Measurements from ENCODE around the gene HGF. TPM values are rescaled to one million over a fixed set of nuclear protein-coding genes. Genes with fewer than 3 reads are reported as not detected.

Gene HGF
- polyA plus RNA-seq, 1 experiment, result 129 TPM

DNA sequence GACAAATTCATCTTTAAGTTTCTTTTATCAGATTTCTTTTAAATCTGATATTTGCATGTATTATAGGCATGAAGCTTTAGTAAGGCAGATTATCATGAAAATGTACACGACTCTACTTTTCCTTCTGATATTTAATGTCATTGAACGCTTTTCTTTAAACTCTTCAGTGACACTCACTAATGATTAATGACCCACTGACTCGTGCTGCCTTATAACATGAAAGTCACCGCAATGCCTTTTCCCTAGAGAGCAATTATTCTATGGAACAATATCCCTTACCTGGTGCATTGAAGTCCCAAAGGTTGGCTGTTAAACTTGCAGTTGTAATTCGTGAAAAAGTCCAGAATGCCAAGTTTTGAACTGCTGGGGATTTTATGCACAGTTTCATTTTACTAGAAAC lies 33.4 kb upstream of the HGF start:
- TF ChIP-seq, protein P1, sequence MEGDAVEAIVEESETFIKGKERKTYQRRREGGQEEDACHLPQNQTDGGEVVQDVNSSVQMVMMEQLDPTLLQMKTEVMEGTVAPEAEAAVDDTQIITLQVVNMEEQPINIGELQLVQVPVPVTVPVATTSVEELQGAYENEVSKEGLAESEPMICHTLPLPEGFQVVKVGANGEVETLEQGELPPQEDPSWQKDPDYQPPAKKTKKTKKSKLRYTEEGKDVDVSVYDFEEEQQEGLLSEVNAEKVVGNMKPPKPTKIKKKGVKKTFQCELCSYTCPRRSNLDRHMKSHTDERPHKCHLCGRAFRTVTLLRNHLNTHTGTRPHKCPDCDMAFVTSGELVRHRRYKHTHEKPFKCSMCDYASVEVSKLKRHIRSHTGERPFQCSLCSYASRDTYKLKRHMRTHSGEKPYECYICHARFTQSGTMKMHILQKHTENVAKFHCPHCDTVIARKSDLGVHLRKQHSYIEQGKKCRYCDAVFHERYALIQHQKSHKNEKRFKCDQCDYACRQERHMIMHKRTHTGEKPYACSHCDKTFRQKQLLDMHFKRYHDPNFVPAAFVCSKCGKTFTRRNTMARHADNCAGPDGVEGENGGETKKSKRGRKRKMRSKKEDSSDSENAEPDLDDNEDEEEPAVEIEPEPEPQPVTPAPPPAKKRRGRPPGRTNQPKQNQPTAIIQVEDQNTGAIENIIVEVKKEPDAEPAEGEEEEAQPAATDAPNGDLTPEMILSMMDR (IDR thresholded peaks at IDR 0.05; ENCODE audit: low read depth, low read length), result no peak
- no peak overlapping the region for H3K27ac ChIP-seq (ENCODE audit: low read depth, low read length)
- CTCF ChIA-PET, result no interaction called here
- H3K27me3 ChIP-seq (ENCODE audit: control insufficient read depth, insufficient read depth, low read length), result no peaks in the 10 kb centered on the region
- H3K4me3 ChIP-seq (ENCODE audit: low read depth, low read length), result no peak overlapping the region
- no peaks in the 10 kb centered on the region for H3K9me3 ChIP-seq (ENCODE audit: control insufficient read depth, insufficient read depth, low read length)
- POLR2A ChIA-PET, result no interaction called here
- no peak for DNase-seq (ENCODE audit: low read depth, low spot score)

DNA sequence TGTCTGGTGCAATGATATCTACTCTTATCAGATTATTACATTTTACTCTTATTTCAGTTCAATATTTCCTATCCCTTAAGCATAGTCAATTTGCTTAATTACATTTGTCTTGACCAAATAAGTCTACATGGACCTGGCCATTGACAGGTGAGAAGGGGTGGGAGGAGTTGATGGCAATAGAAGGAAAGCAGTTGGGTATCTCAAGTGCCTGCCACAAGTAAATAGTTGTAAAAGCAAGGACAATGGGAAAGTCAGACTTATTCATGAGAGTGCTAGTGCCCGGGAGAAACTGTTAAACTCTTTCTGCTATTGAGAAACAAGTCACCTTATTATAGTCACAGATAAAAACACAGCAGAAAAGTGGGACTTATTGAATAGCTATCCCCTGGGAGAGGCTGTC lies 32.4 kb upstream of the HGF start:
- no peak for DNase-seq (ENCODE audit: low read depth, low spot score)
- POLR2A ChIA-PET, result no interaction called here
- Histone ChIP-seq H3K4me3 (ENCODE audit: low read depth, low read length) (no peak overlapping the region), H3K9me3 (ENCODE audit: control insufficient read depth, insufficient read depth, low read length) (no peaks in the 10 kb centered on the region), H3K27me3 (ENCODE audit: control insufficient read depth, insufficient read depth, low read length) (no peaks in the 10 kb centered on the region), H3K27ac (ENCODE audit: low read depth, low read length) (no peak overlapping the region)
- TF ChIP-seq, protein P1 (IDR thresholded peaks at IDR 0.05; ENCODE audit: low read depth, low read length), result no peak
- CTCF ChIA-PET, result no interaction called here

DNA sequence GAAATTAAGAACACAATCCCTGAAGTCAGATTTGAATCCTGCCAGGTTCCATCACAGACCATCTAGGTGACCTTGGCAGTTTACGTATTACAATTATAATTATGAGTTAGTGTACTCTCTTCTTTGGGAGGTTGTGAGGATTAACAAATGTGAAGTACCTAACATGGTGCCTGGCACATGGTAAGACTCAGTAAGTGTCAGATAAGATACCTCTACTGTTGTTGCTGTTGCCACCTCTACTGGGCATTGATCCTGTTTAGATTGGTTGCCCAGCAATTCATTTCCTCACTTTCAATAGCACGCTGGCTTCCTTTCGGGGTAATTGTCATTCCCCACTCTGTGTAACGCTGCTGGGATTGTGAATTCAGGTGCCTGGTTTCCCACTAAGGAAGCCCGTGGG lies 31.7 kb upstream of the HGF start:
- no peak overlapping the region for H3K27ac ChIP-seq (ENCODE audit: low read depth, low read length)
- CTCF ChIA-PET, result interaction anchor here (0.6 kb wide), 1 partner anchor 17 kb away, joined by 3 read pairs; no protein-coding TSS in a partner anchor
- DNase-seq (ENCODE audit: low read depth, low spot score), result no peak
- H3K9me3 ChIP-seq (ENCODE audit: control insufficient read depth, insufficient read depth, low read length), result no peaks in the 10 kb centered on the region
- no peak overlapping the region for H3K4me3 ChIP-seq (ENCODE audit: low read depth, low read length)
- H3K27me3 ChIP-seq (ENCODE audit: control insufficient read depth, insufficient read depth, low read length), result no peaks in the 10 kb centered on the region
- TF ChIP-seq, protein P1 (IDR thresholded peaks at IDR 0.05; ENCODE audit: low read depth, low read length), result no peak
- POLR2A ChIA-PET, result no interaction called here

DNA sequence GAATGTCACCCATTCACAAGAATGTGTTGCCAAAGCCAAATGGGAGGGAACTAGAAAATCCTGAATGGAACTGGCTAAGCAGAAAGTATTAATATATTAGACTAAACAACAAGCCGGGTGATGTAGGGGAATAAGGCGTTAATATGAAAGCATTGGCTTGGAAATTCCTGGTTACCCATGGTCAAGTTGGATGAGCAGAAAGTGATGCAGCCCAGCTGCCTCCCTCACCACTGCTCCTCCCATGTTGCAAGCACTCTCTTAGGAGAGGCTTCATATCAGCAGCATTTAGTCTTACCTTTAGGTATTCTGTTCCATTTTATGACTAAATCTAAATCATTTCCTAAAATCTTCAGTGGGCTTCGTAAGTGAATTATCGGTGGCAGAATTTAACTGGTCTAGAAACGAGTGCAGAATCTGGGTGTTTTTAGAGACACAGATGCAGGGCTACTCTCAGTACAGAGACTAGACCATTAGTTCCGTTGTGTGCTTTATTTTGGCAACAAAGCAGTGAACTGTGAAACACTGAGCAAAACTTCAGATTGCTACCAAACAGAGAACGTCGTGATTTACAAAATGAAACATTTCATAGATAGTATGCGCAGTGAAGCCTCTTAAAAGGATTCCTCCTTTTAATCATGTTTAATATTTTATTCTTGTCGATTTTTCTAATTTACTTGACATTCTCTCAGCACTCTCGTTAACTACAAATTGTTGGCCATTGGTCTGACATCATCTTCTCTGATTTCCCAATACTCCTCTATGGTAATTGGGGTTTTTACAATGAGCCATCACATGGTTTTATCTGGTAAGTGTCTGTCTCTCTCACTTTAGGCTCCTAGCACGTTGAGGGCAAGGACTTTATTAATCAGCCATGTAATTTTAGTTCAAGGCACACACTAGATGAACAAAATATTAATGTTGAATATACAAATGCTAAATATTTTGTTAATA lies 22.0 kb upstream of the HGF start:
- POLR2A ChIA-PET, result no interaction called here
- Histone ChIP-seq H3K27me3 (ENCODE audit: control insufficient read depth, insufficient read depth, low read length) (no peaks in the 10 kb centered on the region), H3K27ac (ENCODE audit: low read depth, low read length) (no peak overlapping the region), H3K9me3 (ENCODE audit: control insufficient read depth, insufficient read depth, low read length) (no peaks in the 10 kb centered on the region), H3K4me3 (ENCODE audit: low read depth, low read length) (peak overlapping the region; percentile 5; the same call in 1 of the 2 replicates)
- no peak for DNase-seq (ENCODE audit: low read depth, low spot score)
- TF ChIP-seq, protein P1 (IDR thresholded peaks at IDR 0.05; ENCODE audit: low read depth, low read length), result no peak
- CTCF ChIA-PET, result no interaction called here

DNA sequence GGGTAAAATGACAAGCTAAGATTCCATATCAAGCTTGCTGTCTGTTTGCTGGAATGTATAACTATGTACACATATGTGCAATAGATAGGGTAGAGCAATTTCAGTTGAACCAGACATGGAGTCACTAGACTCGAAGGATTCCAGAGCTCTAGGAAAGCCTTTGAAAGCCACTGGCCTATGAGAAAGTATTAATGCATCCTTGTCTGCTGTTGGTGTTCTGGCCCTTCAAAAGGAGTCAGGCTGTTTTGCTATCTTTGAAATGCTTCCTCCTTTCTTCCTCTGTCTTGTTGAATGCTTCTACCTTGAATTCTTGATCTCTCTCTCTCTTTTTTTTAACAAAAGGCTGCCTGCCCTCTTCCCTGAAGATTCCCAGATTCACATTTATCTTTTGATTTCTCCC lies 20.8 kb upstream of the HGF start:
- TF ChIP-seq, protein P1 (IDR thresholded peaks at IDR 0.05; ENCODE audit: low read depth, low read length), result no peak
- ChIA-PET CTCF (interaction anchor here (2.9 kb wide), 1 partner anchor 21 kb away, joined by 15 read pairs; the partner anchor contains the start of gene HGF), POLR2A (no interaction called here)
- no peak for DNase-seq (ENCODE audit: low read depth, low spot score)
- no peaks in the 10 kb centered on the region for H3K9me3 ChIP-seq (ENCODE audit: control insufficient read depth, insufficient read depth, low read length)
- no peak overlapping the region for H3K4me3 ChIP-seq (ENCODE audit: low read depth, low read length)
- no peak overlapping the region for H3K27ac ChIP-seq (ENCODE audit: low read depth, low read length)
- no peaks in the 10 kb centered on the region for H3K27me3 ChIP-seq (ENCODE audit: control insufficient read depth, insufficient read depth, low read length)
